HG02610 (cell line): ENCODE results near the gene CTTNBP2.
"Not testable (repeated sequence)": the region's sequence is repeated elsewhere in the genome, so short reads cannot be mapped to it uniquely, and the experiment has no call there.

Experiments used
- ATAC-seq: cut with Tn5 transposase; IDR thresholded peaks from one replicate; pipeline ENCODE4 v1.9.1; 2021; ENCODE audit warnings: mild to moderate bottlenecking, moderate library complexity; ENCODE audit not compliant: unreplicated experiment

CTTNBP2 gene

GRCh38 chr7:117757440-117757839 lies 115.8 kb downstream of the CTTNBP2 start:
- ATAC-seq = no peak

GRCh38 chr7:117756586-117757085 lies 116.6 kb downstream of the CTTNBP2 start:
- ATAC-seq = no peak

- ATAC-seq = no peak
These were observed 118.1 kb downstream of the CTTNBP2 start for GRCh38 chr7:117755136-117755535.

GRCh38 chr7:117751775-117752174 lies 121.5 kb downstream of the CTTNBP2 start:
- no peak for ATAC-seq

- ATAC-seq = no peak
These were observed 122.4 kb downstream of the CTTNBP2 start for GRCh38 chr7:117750612-117751563.

GRCh38 chr7:117741962-117742361 lies 131.3 kb downstream of the CTTNBP2 start:
- no peak for ATAC-seq

GRCh38 chr7:117739085-117739484 lies 134.2 kb downstream of the CTTNBP2 start:
- ATAC-seq = no peak

- no peak for ATAC-seq
These were observed 135.3 kb downstream of the CTTNBP2 start for GRCh38 chr7:117737926-117738325.

- peak; percentile 94 for ATAC-seq
These were observed 141.8 kb downstream of the CTTNBP2 start for GRCh38 chr7:117731455-117731854.

GRCh38 chr7:117730390-117730789 lies 142.9 kb downstream of the CTTNBP2 start:
- ATAC-seq = no peak

GRCh38 chr7:117728890-117729624 lies 144.2 kb downstream of the CTTNBP2 start:
- ATAC-seq = peak; percentile 65

GRCh38 chr7:117724898-117725297 lies 148.3 kb downstream of the CTTNBP2 start:
- ATAC-seq = no peak

- no peak for ATAC-seq
These were observed 153.9 kb downstream of the CTTNBP2 start for GRCh38 chr7:117719377-117719776.

- ATAC-seq = no peak
These were observed 155.0 kb downstream of the CTTNBP2 start for GRCh38 chr7:117718116-117718835.

GRCh38 chr7:117717357-117717756 lies 155.9 kb downstream of the CTTNBP2 start:
- ATAC-seq = no peak

- no peak for ATAC-seq
These were observed 156.4 kb downstream of the CTTNBP2 start for GRCh38 chr7:117716707-117717299.

GRCh38 chr7:117715784-117716445 lies 157.3 kb downstream of the CTTNBP2 start:
- peak; percentile 83 for ATAC-seq

GRCh38 chr7:117711556-117711955 lies 161.7 kb downstream of the CTTNBP2 start:
- ATAC-seq = no peak

GRCh38 chr7:117708173-117708572 lies 165.1 kb downstream of the CTTNBP2 start:
- not testable (repeated sequence) for ATAC-seq

- no peak for ATAC-seq
These were observed 166.2 kb downstream of the CTTNBP2 start for GRCh38 chr7:117707080-117707479.
